Measurements from ENCODE around the gene MUTYH.
"Not testable (repeated sequence)": the region's sequence is repeated elsewhere in the genome, so short reads cannot be mapped to it uniquely, and the experiment has no call there.

Gene MUTYH

GRCh38 chr1:45319761-45320160 lies 20.5 kb downstream of the MUTYH start:
- no peak for FAIRE-seq

- no peak for FAIRE-seq
Measured at GRCh38 chr1:45317166-45317565, 23.1 kb downstream of the MUTYH start.

GRCh38 chr1:45314266-45314665 lies 26.0 kb downstream of the MUTYH start:
- FAIRE-seq = no peak

GRCh38 chr1:45306905-45307304 lies 33.3 kb downstream of the MUTYH start:
- FAIRE-seq = no peak

GRCh38 chr1:45306319-45306718 lies 33.9 kb downstream of the MUTYH start:
- no peak for FAIRE-seq

- FAIRE-seq = no peak
Measured at GRCh38 chr1:45305231-45305630, 35.0 kb downstream of the MUTYH start.

GRCh38 chr1:45304311-45305081 lies 35.7 kb downstream of the MUTYH start:
- FAIRE-seq = no peak

GRCh38 chr1:45303520-45304310 lies 36.5 kb downstream of the MUTYH start:
- FAIRE-seq = no peak

GRCh38 chr1:45302505-45303150 lies 37.6 kb downstream of the MUTYH start:
- no peak for FAIRE-seq

- FAIRE-seq = no peak
Measured at GRCh38 chr1:45300669-45300997, 39.6 kb downstream of the MUTYH start.

- peak; percentile 10 for FAIRE-seq
Measured at GRCh38 chr1:45299981-45300668, 40.1 kb downstream of the MUTYH start.

GRCh38 chr1:45299296-45299695 lies 40.9 kb downstream of the MUTYH start:
- no peak for FAIRE-seq

GRCh38 chr1:45297666-45298356 lies 42.4 kb downstream of the MUTYH start:
- no peak for FAIRE-seq

- FAIRE-seq = no peak
Measured at GRCh38 chr1:45291716-45292115, 48.5 kb downstream of the MUTYH start.

GRCh38 chr1:45291002-45291401 lies 49.2 kb downstream of the MUTYH start:
- FAIRE-seq = not testable (repeated sequence)

- not testable (repeated sequence) for FAIRE-seq
Measured at GRCh38 chr1:45286521-45286920, 53.7 kb downstream of the MUTYH start.

- not testable (repeated sequence) for FAIRE-seq
Measured at GRCh38 chr1:45284858-45285257, 55.4 kb downstream of the MUTYH start.

GRCh38 chr1:45282351-45282750 lies 57.9 kb downstream of the MUTYH start:
- no peak for FAIRE-seq

Data from colon (tissue), 2 donors.